ENCODE measurements around the gene ZNF565. TPM values are rescaled to one million over a fixed set of nuclear protein-coding genes. Genes with fewer than 3 reads are reported as not detected.

Gene ZNF565
- total RNA-seq, 1 experiment from 2014 or later, result 4.9 TPM

DNA sequence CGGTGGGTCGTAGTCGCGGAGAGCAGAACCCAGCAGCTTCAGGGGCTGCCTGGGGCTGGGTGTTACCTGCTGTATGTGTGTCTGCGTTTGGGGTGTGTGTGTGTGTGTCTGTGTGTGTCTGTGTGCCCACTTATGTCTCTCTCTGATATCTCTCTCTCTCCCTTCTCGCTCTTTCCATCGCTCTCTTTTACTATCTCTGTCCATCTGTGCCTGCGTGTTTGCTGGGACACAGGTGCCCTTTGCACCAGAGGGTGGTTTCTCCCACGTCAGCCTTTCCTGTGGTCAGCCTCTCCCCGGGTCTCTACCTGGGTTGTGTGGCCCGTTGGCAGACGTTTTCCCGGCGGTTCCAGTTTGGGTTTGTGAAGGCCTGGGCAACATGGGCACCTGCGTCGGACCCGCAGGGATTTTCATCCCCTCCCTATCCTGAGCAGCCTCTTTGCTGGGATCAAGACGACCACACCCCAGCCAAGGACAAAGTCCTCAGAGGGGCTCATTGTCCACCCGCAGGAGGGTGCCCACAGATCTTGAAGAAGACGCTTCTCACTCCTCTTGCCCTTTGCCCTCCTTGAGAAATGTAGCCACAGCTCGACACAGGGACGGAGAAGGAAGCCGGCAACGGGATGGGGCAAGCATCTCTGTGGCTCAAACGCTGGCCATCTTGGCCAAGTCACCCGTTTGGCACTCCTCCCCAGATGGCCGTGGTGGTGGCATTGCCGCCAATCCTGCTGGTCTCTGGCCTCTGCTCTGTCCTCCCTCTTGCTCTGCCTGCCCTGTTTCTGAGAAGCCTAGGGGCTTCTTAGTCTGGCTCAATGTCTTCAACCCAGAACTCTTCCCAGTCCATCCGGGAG lies 43.8 kb upstream of the ZNF565 start:
- DNase-seq (ENCODE audit: low read depth, low spot score) (no peak), ATAC-seq (no peak)
- no peak overlapping the region for H3K4me3 ChIP-seq (ENCODE audit: low read depth in 2 of 2, low read length in 2 of 2)
- ChIA-PET POLR2A (no interaction called here), CTCF (no interaction called here)
- no peaks in the 10 kb centered on the region for H3K4me1 ChIP-seq (ENCODE audit: control insufficient read depth, insufficient read depth, low read length)
- BruUV-seq (replicated peaks), result no TSS peak
- no peaks in the 10 kb centered on the region for H3K36me3 ChIP-seq (ENCODE audit: control insufficient read depth, insufficient read depth, low read length)
- H3K9me3 ChIP-seq (ENCODE audit: control insufficient read depth, insufficient read depth, low read depth, low read length), result no peaks in the 10 kb centered on the region
- in situ Hi-C loops (cut with HindIII; ENCODE audit: low pct_unique_long_range_greater_than_20kb, low sequenced_read_pairs) (no loop called here), intact Hi-C loops (cut with micrococcal nuclease; ENCODE audit: unreplicated experiment) (no loop called here)
- TF ChIP-seq, protein P1, sequence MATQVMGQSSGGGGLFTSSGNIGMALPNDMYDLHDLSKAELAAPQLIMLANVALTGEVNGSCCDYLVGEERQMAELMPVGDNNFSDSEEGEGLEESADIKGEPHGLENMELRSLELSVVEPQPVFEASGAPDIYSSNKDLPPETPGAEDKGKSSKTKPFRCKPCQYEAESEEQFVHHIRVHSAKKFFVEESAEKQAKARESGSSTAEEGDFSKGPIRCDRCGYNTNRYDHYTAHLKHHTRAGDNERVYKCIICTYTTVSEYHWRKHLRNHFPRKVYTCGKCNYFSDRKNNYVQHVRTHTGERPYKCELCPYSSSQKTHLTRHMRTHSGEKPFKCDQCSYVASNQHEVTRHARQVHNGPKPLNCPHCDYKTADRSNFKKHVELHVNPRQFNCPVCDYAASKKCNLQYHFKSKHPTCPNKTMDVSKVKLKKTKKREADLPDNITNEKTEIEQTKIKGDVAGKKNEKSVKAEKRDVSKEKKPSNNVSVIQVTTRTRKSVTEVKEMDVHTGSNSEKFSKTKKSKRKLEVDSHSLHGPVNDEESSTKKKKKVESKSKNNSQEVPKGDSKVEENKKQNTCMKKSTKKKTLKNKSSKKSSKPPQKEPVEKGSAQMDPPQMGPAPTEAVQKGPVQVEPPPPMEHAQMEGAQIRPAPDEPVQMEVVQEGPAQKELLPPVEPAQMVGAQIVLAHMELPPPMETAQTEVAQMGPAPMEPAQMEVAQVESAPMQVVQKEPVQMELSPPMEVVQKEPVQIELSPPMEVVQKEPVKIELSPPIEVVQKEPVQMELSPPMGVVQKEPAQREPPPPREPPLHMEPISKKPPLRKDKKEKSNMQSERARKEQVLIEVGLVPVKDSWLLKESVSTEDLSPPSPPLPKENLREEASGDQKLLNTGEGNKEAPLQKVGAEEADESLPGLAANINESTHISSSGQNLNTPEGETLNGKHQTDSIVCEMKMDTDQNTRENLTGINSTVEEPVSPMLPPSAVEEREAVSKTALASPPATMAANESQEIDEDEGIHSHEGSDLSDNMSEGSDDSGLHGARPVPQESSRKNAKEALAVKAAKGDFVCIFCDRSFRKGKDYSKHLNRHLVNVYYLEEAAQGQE (IDR thresholded peaks at IDR 0.05; ENCODE audit: insufficient read depth in 1 of 2, low read depth in 2 of 2, low read length in 1 of 2), result no peak
- TF ChIP-seq POLR2AphosphoS5 (IDR thresholded peaks at IDR 0.05; ENCODE audit: low read depth, low read length), result no peak
- TF ChIP-seq SIN3A (IDR thresholded peaks at IDR 0.05; ENCODE audit: borderline replicate concordance, insufficient read depth, low read depth, low read length), result no peak
- TF ChIP-seq, protein P2, sequence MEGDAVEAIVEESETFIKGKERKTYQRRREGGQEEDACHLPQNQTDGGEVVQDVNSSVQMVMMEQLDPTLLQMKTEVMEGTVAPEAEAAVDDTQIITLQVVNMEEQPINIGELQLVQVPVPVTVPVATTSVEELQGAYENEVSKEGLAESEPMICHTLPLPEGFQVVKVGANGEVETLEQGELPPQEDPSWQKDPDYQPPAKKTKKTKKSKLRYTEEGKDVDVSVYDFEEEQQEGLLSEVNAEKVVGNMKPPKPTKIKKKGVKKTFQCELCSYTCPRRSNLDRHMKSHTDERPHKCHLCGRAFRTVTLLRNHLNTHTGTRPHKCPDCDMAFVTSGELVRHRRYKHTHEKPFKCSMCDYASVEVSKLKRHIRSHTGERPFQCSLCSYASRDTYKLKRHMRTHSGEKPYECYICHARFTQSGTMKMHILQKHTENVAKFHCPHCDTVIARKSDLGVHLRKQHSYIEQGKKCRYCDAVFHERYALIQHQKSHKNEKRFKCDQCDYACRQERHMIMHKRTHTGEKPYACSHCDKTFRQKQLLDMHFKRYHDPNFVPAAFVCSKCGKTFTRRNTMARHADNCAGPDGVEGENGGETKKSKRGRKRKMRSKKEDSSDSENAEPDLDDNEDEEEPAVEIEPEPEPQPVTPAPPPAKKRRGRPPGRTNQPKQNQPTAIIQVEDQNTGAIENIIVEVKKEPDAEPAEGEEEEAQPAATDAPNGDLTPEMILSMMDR (IDR thresholded peaks at IDR 0.05), result no peak
- no peak for TF ChIP-seq TCF7L2 (IDR thresholded peaks at IDR 0.05; ENCODE audit: low read depth, low read length)
- no peaks in the 10 kb centered on the region for H3K27me3 ChIP-seq (ENCODE audit: control insufficient read depth, insufficient read depth, low read length)
- H3K27ac ChIP-seq (ENCODE audit: low read length), result no peak overlapping the region

DNA sequence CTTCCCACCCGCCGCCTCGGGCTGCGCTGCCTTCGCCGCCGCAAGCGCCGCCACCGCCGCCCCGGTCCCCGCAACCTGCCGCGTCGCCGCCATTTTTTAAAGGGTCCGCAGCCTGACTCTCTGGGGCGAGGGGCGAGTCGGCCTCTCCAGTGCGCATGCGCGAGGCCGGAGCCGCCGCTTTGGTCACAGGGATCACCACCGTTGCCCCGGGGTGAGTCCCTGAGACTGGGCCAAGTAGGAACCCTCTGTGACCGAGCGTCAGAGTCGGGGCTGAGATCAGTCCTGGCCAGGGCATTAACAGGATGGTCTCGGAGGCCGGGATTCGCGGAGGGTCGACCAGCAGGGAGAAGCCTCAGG lies 43.0 kb upstream of the ZNF565 start:
- Histone ChIP-seq H3K4me1 (ENCODE audit: control insufficient read depth, insufficient read depth, low read length) (no peaks in the 10 kb centered on the region), H3K27me3 (ENCODE audit: control insufficient read depth, insufficient read depth, low read length) (no peaks in the 10 kb centered on the region), H3K36me3 (ENCODE audit: control insufficient read depth, insufficient read depth, low read length) (no peaks in the 10 kb centered on the region), H3K4me3 (ENCODE audit: low read depth in 2 of 2, low read length in 2 of 2) (peak overlapping the region in 1 of 2 experiments; percentile 14; a peak in 1 of 4 replicates), H3K27ac (ENCODE audit: low read length) (no peak overlapping the region), H3K9me3 (ENCODE audit: control insufficient read depth, insufficient read depth, low read depth, low read length) (no peaks in the 10 kb centered on the region)
- in situ Hi-C loops (cut with HindIII; ENCODE audit: low pct_unique_long_range_greater_than_20kb, low sequenced_read_pairs), result no loop called here
- DNase-seq (ENCODE audit: low read depth, low spot score) (no peak), ATAC-seq (no peak)
- no TSS peak for BruUV-seq (replicated peaks)
- ChIA-PET CTCF (no interaction called here), POLR2A (no interaction called here)
- intact Hi-C loops (cut with micrococcal nuclease; ENCODE audit: unreplicated experiment), result no loop called here
- TF ChIP-seq POLR2AphosphoS5 (IDR thresholded peaks at IDR 0.05; ENCODE audit: low read depth, low read length), result no peak
- TF ChIP-seq SIN3A (IDR thresholded peaks at IDR 0.05; ENCODE audit: borderline replicate concordance, insufficient read depth, low read depth, low read length), result no peak
- TF ChIP-seq, protein P1 (IDR thresholded peaks at IDR 0.05; ENCODE audit: insufficient read depth in 1 of 2, low read depth in 2 of 2, low read length in 1 of 2), result no peak
- TF ChIP-seq, protein P2 (IDR thresholded peaks at IDR 0.05), result no peak
- TF ChIP-seq TCF7L2 (IDR thresholded peaks at IDR 0.05; ENCODE audit: low read depth, low read length), result no peak

All from Panc1 (cell line).